Measurements from ENCODE around the gene ETS1. TPM values are rescaled to one million over a fixed set of nuclear protein-coding genes. Genes with fewer than 3 reads are reported as not detected.

Gene ETS1
- total RNA-seq, 4 donors from 2014 or later = 23.6 to 56.7 (median 29.2) TPM

- Histone ChIP-seq H3K27ac (peak overlapping the region in 1 of 4 donors; percentile 45), H3K27me3 (no peaks in the 10 kb centered on the region), H3K4me3 (no peak overlapping the region), H3K36me3 (no peaks in the 10 kb centered on the region), H3K4me1 (peaks cover 0 to 29% (median 20%) of the 10 kb centered on the region in 4 donors), H3K9me3 (no peaks in the 10 kb centered on the region)
- intact Hi-C loops (cut with DNase I; ENCODE audit: low total_unique reads) = no loop called here
- DNase-seq = no peak
- no peak for TF ChIP-seq POLR2A (IDR thresholded peaks at IDR 0.05)
- no peak for TF ChIP-seq POLR2AphosphoS5 (IDR thresholded peaks at IDR 0.05)
- TF ChIP-seq EP300 (IDR thresholded peaks at IDR 0.05; ENCODE audit: low read depth) = no peak
- TF ChIP-seq CTCF (IDR thresholded peaks at IDR 0.05) = no peak
- in situ Hi-C loops (cut with MboI; ENCODE audit: low pct_ligation_motif_present in 1 of 4, low pct_unique_long_range_greater_than_20kb in 1 of 4, low sequenced_read_pairs in 3 of 4) = no loop called here
- WGBS, 2 donors (ENCODE audit: low coverage in 1 of 2) = 86 to 93% methylated on average over 5 of the region's 5 CpGs
Measured at GRCh38 chr11:128563308-128563707, 24.1 kb downstream of the ETS1 start.

- no peak overlapping the region for H3K27ac ChIP-seq
- DNase-seq = no peak
- H3K9me3 ChIP-seq = no peaks in the 10 kb centered on the region
- peaks cover 0 to 13% (median 9%) of the 10 kb centered on the region in 4 donors for H3K4me1 ChIP-seq
- intact Hi-C loops (cut with DNase I; ENCODE audit: low total_unique reads) = no loop called here
- H3K27me3 ChIP-seq = no peaks in the 10 kb centered on the region
- in situ Hi-C loops (cut with MboI; ENCODE audit: low pct_ligation_motif_present in 1 of 4, low pct_unique_long_range_greater_than_20kb in 1 of 4, low sequenced_read_pairs in 3 of 4) = no loop called here
- WGBS, 2 donors (ENCODE audit: low coverage in 1 of 2) = 73 to 75% methylated on average over 3 of the region's 3 CpGs
- TF ChIP-seq EP300 (IDR thresholded peaks at IDR 0.05; ENCODE audit: low read depth) = no peak
- TF ChIP-seq POLR2AphosphoS5 (IDR thresholded peaks at IDR 0.05) = no peak
- TF ChIP-seq CTCF (IDR thresholded peaks at IDR 0.05) = no peak
- TF ChIP-seq POLR2A (IDR thresholded peaks at IDR 0.05) = no peak
- H3K4me3 ChIP-seq = no peak overlapping the region
- H3K36me3 ChIP-seq = no peaks in the 10 kb centered on the region
Measured at GRCh38 chr11:128559496-128560103, 27.8 kb downstream of the ETS1 start.

GRCh38 chr11:128555606-128556005, 31.8 kb downstream of the ETS1 start:
- DNase-seq = no peak
- 80 to 86% methylated on average over 2 of the region's 2 CpGs for WGBS, 2 donors (ENCODE audit: low coverage in 1 of 2)
- no peak overlapping the region for H3K4me3 ChIP-seq
- no peaks in the 10 kb centered on the region for H3K27me3 ChIP-seq
- in situ Hi-C loops (cut with MboI; ENCODE audit: low pct_ligation_motif_present in 1 of 4, low pct_unique_long_range_greater_than_20kb in 1 of 4, low sequenced_read_pairs in 3 of 4) = no loop called here
- intact Hi-C loops (cut with DNase I; ENCODE audit: low total_unique reads) = no loop called here
- peak in 3 of 5 experiments; percentile 11 to 19 (median 15) for TF ChIP-seq CTCF (IDR thresholded peaks at IDR 0.05)
- TF ChIP-seq POLR2A (IDR thresholded peaks at IDR 0.05) = no peak
- no peaks in the 10 kb centered on the region for H3K9me3 ChIP-seq
- H3K4me1 ChIP-seq = peaks cover 0 to 13% (median 3%) of the 10 kb centered on the region in 4 donors
- H3K27ac ChIP-seq = no peak overlapping the region
- H3K36me3 ChIP-seq = no peaks in the 10 kb centered on the region

GRCh38 chr11:128553662-128554362, 33.5 kb downstream of the ETS1 start:
- H3K27ac ChIP-seq = peak overlapping the region; percentile 15 to 77 (median 34)

More at GRCh38 chr11:128553662-128554362, 33.5 kb downstream of the ETS1 start:
- Histone ChIP-seq H3K4me1 (peaks cover 2 to 31% (median 8%) of the 10 kb centered on the region in 4 donors), H3K9me3 (no peaks in the 10 kb centered on the region), H3K27me3 (no peaks in the 10 kb centered on the region), H3K4me3 (no peak overlapping the region), H3K36me3 (no peaks in the 10 kb centered on the region)
- intact Hi-C loops (cut with DNase I; ENCODE audit: low total_unique reads) = no loop called here
- no peak for DNase-seq
- WGBS, 2 donors (ENCODE audit: low coverage in 1 of 2) = 35 to 57% methylated on average over 7 to 10 of the region's 10 CpGs
- in situ Hi-C loops (cut with MboI; ENCODE audit: low pct_ligation_motif_present in 1 of 4, low pct_unique_long_range_greater_than_20kb in 1 of 4, low sequenced_read_pairs in 3 of 4) = no loop called here
- TF ChIP-seq POLR2A (IDR thresholded peaks at IDR 0.05) (no peak), POLR2AphosphoS5 (IDR thresholded peaks at IDR 0.05) (no peak), CTCF (IDR thresholded peaks at IDR 0.05) (no peak), EP300 (IDR thresholded peaks at IDR 0.05; ENCODE audit: low read depth) (no peak)

Data from transverse colon (tissue), 4 donors.